A204.1 (cell line): Measurements from ENCODE around the gene OXSR1.
"Not testable (repeated sequence)": the region's sequence is repeated elsewhere in the genome, so short reads cannot be mapped to it uniquely, and the experiment has no call there.

Source experiments
- FAIRE-seq: peaks from 2 replicates; lab custom pipeline; 2012; peaks lifted over from hg19 to GRCh38; lab: Jason Lieb, UNC

OXSR1 gene

GRCh38 chr3:38128303-38128655 lies 37.1 kb upstream of the OXSR1 start:
- FAIRE-seq: no peak

- FAIRE-seq: no peak
These were observed 36.3 kb upstream of the OXSR1 start for GRCh38 chr3:38129058-38129457.

GRCh38 chr3:38130631-38131065 lies 34.7 kb upstream of the OXSR1 start:
- FAIRE-seq: no peak

- no peak for FAIRE-seq
These were observed 33.5 kb upstream of the OXSR1 start for GRCh38 chr3:38131621-38132369.

- FAIRE-seq: no peak
These were observed 32.2 kb upstream of the OXSR1 start for GRCh38 chr3:38133209-38133556.

GRCh38 chr3:38133557-38134405 lies 31.6 kb upstream of the OXSR1 start:
- no peak for FAIRE-seq

GRCh38 chr3:38134517-38135143 lies 30.7 kb upstream of the OXSR1 start:
- not testable (repeated sequence) for FAIRE-seq

- FAIRE-seq: not testable (repeated sequence)
These were observed 29.6 kb upstream of the OXSR1 start for GRCh38 chr3:38135621-38136277.

- FAIRE-seq: no peak
These were observed 29.0 kb upstream of the OXSR1 start for GRCh38 chr3:38136393-38136776.

GRCh38 chr3:38136777-38137614 lies 28.3 kb upstream of the OXSR1 start, which contains the start of gene ACAA1:
TSS of gene ACAA1 (minus strand) at chr3:38137127. CDS start at chr3:38137035, 92 bp downstream.
- peak; percentile 99 for FAIRE-seq

GRCh38 chr3:38137615-38138348 lies 27.6 kb upstream of the OXSR1 start:
- FAIRE-seq: no peak

- FAIRE-seq: no peak
These were observed 26.8 kb upstream of the OXSR1 start, which contains the start of gene MYD88 for GRCh38 chr3:38138349-38139190. TSS of gene MYD88 (plus strand) at chr3:38138661. CDS start at chr3:38138701, 40 bp downstream.

GRCh38 chr3:38139191-38139590 lies 26.1 kb upstream of the OXSR1 start:
- no peak for FAIRE-seq

GRCh38 chr3:38139652-38140051 lies 25.7 kb upstream of the OXSR1 start:
- no peak for FAIRE-seq

GRCh38 chr3:38140326-38141172 lies 24.8 kb upstream of the OXSR1 start:
- no peak for FAIRE-seq

GRCh38 chr3:38141173-38141951 lies 24.0 kb upstream of the OXSR1 start:
- no peak for FAIRE-seq

- no peak for FAIRE-seq
These were observed 23.4 kb upstream of the OXSR1 start for GRCh38 chr3:38141952-38142273.

- FAIRE-seq: no peak
These were observed 22.4 kb upstream of the OXSR1 start for GRCh38 chr3:38142959-38143358.
